Right lobe of liver (tissue), 4 donors: ENCODE measurements around the gene ZNF385B.

ENCODE experiments used
- POLR2A ChIP-seq: fragments of 450-650 bp; IDR thresholded peaks from one replicate; pipeline ENCODE4 v1.6.1; 2017; ENCODE audit warnings: antibody characterized with exemption, mild to moderate bottlenecking
- TF ChIP-seq, protein P1 (sequence below), 4 donors: fragments of 200-600 bp in 3 of 4; fragments of 450-650 bp in 1 of 4; IDR thresholded peaks; one replicate each; pipeline versions ENCODE4 v1.5.1 to v1.8.0; 2016 to 2022; ENCODE audit warnings: antibody characterized with exemption in 4 of 4, mild to moderate bottlenecking in 2 of 4
- donor health status: DM: no; HTN: no; CAD: no.
- donor health status: DM: no; HTN: no; CAD: no.
- donor health status: DM: no; HTN: yes; CAD: no.

DNA sequence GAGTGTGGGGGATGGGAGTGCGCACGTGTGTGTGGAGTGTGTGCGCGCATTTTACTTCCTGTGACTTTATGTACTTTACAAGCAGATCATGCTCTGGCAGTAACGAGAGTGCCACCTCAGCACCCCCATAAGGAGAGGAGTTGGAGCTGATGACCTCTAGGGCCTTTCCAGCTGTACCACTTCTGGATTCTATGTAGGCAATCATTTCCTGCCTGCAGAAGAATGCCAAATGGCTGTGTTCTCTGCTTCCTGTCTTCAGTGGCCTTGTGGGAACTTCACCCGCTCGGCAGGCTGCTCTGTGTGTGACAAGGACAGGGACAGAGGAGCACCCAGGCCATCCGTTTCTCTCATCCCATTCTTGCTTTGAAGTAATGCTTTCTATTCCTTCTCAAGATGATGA, 22.8 kb upstream of the ZNF385B start:
- TF ChIP-seq, protein P1, sequence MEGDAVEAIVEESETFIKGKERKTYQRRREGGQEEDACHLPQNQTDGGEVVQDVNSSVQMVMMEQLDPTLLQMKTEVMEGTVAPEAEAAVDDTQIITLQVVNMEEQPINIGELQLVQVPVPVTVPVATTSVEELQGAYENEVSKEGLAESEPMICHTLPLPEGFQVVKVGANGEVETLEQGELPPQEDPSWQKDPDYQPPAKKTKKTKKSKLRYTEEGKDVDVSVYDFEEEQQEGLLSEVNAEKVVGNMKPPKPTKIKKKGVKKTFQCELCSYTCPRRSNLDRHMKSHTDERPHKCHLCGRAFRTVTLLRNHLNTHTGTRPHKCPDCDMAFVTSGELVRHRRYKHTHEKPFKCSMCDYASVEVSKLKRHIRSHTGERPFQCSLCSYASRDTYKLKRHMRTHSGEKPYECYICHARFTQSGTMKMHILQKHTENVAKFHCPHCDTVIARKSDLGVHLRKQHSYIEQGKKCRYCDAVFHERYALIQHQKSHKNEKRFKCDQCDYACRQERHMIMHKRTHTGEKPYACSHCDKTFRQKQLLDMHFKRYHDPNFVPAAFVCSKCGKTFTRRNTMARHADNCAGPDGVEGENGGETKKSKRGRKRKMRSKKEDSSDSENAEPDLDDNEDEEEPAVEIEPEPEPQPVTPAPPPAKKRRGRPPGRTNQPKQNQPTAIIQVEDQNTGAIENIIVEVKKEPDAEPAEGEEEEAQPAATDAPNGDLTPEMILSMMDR (IDR thresholded peaks at IDR 0.05) = no peak
- no peak for TF ChIP-seq POLR2A
